Left renal pelvis (tissue), 4 donors: ENCODE data around the gene HDAC2. TPM values are rescaled to one million over a fixed set of nuclear protein-coding genes. Genes with fewer than 3 reads are reported as not detected.
"Not testable (repeated sequence)": the region's sequence is repeated elsewhere in the genome, so short reads cannot be mapped to it uniquely, and the experiment has no call there.

Experiments
- DNase-seq, 4 donors: peaks; one replicate each; pipeline ENCODE4 v3.0.0-alpha.2; 2013; ENCODE audit warnings: low read depth in 4 of 4, low spot score in 3 of 4
- polyA plus RNA-seq, 4 donors: library from polyadenylated mRNA; unstranded; fragments of 120-200 nt; gene quantifications; one replicate each; pipeline ENCODE4 v1.2.1, GENCODE V29; 2013; ENCODE audit not compliant: insufficient read length in 4 of 4

Gene HDAC2
- polyA plus RNA-seq = 100 to 1,000 TPM; 209 to 285 (median 254) TPM

GRCh38 chr6:113970805-113971676 lies at the start of gene HDAC2:
HDAC2 (minus strand) TSS chr6:113971148; CDS start chr6:113970908, 240 bp downstream.
- DNase-seq = peak; percentile 75 to 82 (median 80)

DNA sequence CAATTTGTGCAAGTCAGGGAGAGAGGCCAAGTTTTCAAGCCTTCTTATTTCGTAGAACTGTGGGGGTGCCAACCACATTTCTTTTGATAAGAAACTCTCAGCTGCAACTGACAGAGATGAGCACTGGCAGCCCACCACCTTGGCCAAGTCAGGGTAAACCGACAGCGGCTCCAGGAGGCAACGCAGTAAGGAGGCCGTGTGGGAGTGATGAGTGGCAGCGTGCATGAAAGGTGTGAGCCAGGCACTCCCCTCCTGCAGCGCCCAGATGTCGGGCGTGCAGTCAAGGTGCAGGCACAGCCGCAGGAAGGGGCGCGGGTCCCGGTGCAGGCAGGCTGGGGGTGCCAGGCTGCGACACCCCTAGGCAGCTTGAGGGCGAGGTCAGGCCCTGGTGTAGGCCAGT lies 49.2 kb upstream of the HDAC2 start:
- no peak for DNase-seq

GRCh38 chr6:114017146-114017545 lies 46.2 kb upstream of the HDAC2 start:
- not testable (repeated sequence) for DNase-seq

DNA sequence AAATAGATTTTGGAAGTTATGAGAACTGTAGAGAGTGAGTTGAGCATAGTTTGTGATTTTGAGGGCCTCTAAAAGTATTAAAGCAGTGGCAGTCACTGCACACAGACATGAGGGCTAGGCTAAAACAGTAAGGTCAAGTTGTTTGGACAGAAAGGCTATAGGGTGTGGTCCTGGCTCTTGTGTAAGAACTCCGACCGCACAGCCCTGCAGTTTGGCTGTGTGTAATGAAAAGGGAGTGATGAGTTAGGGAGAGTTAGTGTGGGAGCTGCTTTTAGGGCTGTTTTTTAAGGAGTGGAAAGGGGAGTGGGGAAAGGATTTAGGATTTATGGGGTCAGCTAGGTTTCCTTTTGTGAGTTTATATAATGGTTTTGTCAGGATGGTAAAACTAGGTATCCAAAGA lies 43.2 kb upstream of the HDAC2 start:
- not testable (repeated sequence) for DNase-seq

- DNase-seq = not testable (repeated sequence)
Observed at GRCh38 chr6:114011486-114011885, 40.5 kb upstream of the HDAC2 start.

DNA sequence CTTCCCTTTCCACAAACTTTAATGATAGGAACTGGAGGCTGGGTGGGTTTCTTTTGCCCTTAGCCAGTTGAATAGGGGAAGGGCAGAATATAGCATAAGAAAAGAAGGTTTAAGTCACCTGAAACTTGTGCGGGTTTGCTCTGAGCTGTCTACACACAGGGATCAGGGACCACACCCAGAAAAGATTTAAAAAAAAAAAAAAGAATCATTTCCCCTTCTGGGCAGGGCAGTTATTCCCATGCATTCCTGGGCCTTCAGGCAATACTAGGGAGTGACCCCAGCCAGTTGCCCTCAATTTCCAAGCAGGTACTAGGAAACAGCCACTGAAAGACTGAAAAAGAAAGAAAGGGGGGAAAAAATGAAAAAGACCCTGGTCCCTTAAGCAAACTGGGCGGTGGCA lies 39.6 kb upstream of the HDAC2 start:
- no peak for DNase-seq

DNA sequence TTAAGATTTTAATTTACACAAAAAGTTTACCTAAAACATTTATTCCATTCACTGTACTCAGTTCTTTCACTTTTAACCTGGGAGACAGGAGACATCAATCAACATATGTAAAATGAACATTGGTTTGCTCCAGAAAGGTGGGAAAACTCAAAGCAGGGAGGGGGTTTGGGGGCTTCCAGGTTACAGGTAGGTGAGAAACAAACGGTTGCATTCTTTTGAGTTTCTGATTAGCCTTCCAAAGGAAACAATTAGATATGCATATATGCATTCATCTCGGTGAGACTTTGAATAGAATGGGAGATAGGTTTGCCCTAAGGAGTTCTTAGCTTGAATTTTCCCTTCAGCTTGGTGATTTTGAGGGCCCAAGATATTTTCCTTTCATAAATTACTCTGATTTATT lies 38.2 kb upstream of the HDAC2 start:
- no peak for DNase-seq

- DNase-seq = no peak
Observed at GRCh38 chr6:114008331-114008730, 37.4 kb upstream of the HDAC2 start.

DNA sequence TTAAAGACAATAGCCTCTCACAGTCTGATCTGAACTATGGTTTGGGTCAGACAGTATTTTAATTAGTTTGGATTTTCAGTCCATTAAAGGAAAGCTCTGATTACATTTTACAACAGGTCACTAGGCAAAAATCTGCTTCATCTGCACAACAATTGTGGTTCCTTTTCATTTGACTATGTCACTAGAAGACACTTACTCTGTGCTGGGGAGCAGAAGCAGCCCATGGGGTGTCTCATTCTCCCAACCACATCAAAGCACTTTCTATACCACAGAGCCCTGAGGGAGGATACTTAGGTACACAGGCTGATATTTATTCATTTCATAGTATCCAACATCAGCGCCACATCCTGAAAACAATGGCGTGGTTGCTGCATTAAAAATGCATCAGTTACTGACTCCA lies 36.6 kb upstream of the HDAC2 start:
- no peak for DNase-seq

GRCh38 chr6:114001354-114001753 lies 30.4 kb upstream of the HDAC2 start:
- no peak for DNase-seq

GRCh38 chr6:114000069-114000468 lies 29.1 kb upstream of the HDAC2 start:
- no peak for DNase-seq

- no peak for DNase-seq
Observed at GRCh38 chr6:113999284-113999683, 28.3 kb upstream of the HDAC2 start.

DNA sequence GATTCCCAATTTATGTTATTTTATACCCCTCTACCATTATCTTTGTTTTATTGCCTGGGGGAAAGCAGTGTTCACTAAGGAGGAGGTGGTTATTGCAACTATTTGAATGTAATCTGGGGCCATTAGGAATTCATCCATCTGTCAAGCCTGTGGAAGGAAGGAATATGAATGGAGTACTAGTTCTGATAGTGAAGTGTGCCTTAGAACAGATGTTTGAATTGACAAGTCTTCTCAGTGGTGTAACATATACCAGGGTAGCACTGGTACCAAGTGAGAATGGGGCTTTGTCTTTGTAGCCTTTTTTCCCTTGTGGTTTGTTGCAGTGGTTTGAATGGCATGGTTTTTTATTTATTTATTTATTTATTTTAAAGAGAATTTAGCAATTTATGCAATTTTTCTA lies 27.9 kb upstream of the HDAC2 start:
- no peak for DNase-seq

GRCh38 chr6:113997116-113997515 lies 26.2 kb upstream of the HDAC2 start:
- DNase-seq = no peak

GRCh38 chr6:113995634-113996033 lies 24.7 kb upstream of the HDAC2 start:
- peak in 2 of 4 donors; percentile 24 for DNase-seq

DNA sequence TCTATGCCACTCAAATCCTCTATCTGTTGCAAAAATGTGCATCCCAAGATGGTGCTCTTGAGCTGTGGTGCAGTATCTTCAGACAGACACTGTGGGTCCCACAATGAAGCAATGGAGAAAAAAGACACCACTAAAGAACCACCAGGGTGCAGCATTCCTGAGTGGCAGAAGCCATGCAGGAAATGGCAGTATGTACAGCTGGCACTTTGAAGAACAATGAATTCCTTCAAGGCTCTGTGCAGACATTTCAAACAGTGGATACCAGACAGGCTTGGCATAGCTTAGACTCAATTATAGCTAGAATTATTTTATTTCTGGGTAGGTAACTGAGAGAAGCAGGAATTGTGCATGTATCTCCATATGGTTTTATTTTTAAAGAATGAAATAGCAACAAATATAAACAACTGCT lies 24.0 kb upstream of the HDAC2 start:
- DNase-seq = peak in 1 of 4 donors; percentile 12

DNA sequence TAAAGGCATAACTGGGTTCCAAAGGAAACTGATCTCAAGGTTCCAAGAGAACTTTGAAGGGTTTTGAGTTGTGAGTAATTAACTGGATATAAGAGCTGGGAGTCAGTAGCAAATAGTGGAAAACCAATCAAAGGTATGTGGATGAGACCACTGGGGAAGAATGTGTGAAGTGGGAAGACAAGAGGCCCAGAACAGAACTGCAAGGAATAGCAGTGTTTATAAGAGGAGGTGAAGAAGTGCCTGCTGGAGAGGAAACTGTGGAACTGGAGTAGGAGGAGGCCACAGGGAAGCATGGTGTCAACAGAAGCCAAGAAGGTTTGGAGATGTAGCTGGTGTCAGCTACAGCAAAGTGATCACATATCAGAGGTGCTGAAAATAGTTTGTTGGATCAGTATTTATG lies 18.7 kb upstream of the HDAC2 start:
- no peak for DNase-seq

GRCh38 chr6:113982675-113983074 lies 11.7 kb upstream of the HDAC2 start:
- DNase-seq = not testable (repeated sequence)

DNA sequence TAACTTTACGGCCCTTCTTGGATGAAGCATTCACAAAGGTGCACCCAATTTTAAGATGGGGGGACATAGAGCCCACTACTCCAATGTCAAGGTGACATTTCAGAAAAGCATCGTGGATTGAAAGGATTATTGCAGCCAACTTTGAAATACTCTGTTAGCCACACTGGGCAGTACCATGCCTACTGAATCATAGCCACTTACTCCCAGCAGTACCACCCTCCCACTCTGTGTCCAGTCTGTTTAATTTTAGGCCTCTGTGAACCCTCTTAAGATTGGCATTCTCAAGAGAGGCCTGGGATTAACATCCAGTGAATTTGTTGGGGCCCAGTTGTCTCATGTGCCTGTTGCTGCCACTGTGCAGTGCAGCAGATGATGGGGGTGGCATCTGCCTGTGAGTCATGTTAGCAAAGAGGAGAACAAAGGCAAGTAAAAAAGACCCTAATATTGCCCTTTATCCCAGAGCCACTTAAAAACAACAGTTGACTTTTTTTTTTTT lies 11.2 kb upstream of the HDAC2 start:
- no peak for DNase-seq

GRCh38 chr6:113980937-113981554 lies 10.1 kb upstream of the HDAC2 start:
- no peak for DNase-seq

DNA sequence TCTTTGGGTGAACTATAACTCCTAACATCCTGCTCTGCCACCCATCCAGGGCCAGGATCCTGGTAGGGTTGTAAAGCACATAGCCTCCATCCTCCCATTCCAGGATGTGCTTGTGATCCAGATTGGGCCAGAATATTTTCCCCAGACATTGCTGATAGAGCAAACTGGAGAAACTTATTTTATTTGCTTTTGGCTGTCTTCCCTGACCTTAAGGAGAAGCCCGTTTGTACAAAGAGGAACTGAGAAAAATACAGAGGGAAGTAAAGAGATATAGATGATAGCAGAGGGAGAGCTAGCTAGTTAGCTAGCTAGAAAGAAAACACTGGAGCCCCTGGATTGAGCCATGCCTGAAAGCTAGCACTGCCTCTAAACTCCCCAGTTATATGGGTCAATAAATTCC lies 9.0 kb upstream of the HDAC2 start:
- DNase-seq = no peak
